Subcutaneous abdominal adipose tissue (tissue), 5 donors: ENCODE results near the gene TIGD1.

Experiments
- H3K27ac ChIP-seq: one replicate; pipeline ENCODE4 v1.7.0; 2013; ENCODE audit warnings: low read depth, mild to moderate bottlenecking, inconsistent platforms, low read length, moderate library complexity
- H3K27me3 ChIP-seq, 5 donors: one replicate each; pipeline ENCODE4 v1.7.0; 2013; ENCODE audit warnings: low read length in 5 of 5, inconsistent platforms in 1 of 5; ENCODE audit not compliant: control insufficient read depth in 5 of 5, insufficient read depth in 4 of 5
- H3K36me3 ChIP-seq, 5 donors: one replicate each; pipeline ENCODE4 v1.7.0; 2013; ENCODE audit warnings: low read length in 5 of 5; ENCODE audit not compliant: control insufficient read depth in 5 of 5, insufficient read depth in 5 of 5
- H3K4me1 ChIP-seq, 5 donors: one replicate each; pipeline ENCODE4 v1.7.0; 2013; ENCODE audit warnings: low read length in 5 of 5, mild to moderate bottlenecking in 3 of 5, moderate library complexity in 1 of 5; ENCODE audit not compliant: control insufficient read depth in 5 of 5, insufficient read depth in 5 of 5
- H3K4me3 ChIP-seq, 5 donors: one replicate each; pipeline ENCODE4 v1.7.0; 2013; ENCODE audit warnings: low read length in 5 of 5, low read depth in 1 of 5
- H3K9ac ChIP-seq, 5 donors: one replicate each; pipeline ENCODE4 v1.7.0; 2013; ENCODE audit warnings: low read length in 5 of 5, mild to moderate bottlenecking in 4 of 5, moderate library complexity in 3 of 5
- H3K9me3 ChIP-seq, 5 donors: one replicate each; pipeline ENCODE4 v1.7.0; 2013; ENCODE audit warnings: low read length in 5 of 5; ENCODE audit not compliant: control insufficient read depth in 5 of 5
- donor health status: healthy.
- donor health status: healthy.
- donor health status: healthy.
- donor health status: healthy.
- donor health status: healthy.

The TIGD1 gene

GRCh38 chr2:232550354-232551249, at the start of gene TIGD1, which contains the start of gene EIF4E2:
TIGD1 (minus strand) TSS chr2:232550557; CDS start chr2:232549882, 675 bp downstream.
EIF4E2 (plus strand) TSS chr2:232550689; CDS start chr2:232550725, 36 bp downstream.
- H3K4me1 ChIP-seq: peaks cover 9 to 30% (median 29%) of the 10 kb centered on the region in 5 donors

GRCh38 chr2:232598293-232598692, 47.9 kb upstream of the TIGD1 start:
- Histone ChIP-seq H3K4me3 (no peak overlapping the region), H3K9me3 (no peaks in the 10 kb centered on the region), H3K9ac (no peak overlapping the region), H3K27ac (no peak overlapping the region), H3K27me3 (no peaks in the 10 kb centered on the region), H3K4me1 (no peaks in the 10 kb centered on the region), H3K36me3 (no peaks in the 10 kb centered on the region)

More at GRCh38 chr2:232550354-232551249, at the start of gene TIGD1, which contains the start of gene EIF4E2:
- H3K27me3 ChIP-seq: no peaks in the 10 kb centered on the region
- H3K9ac ChIP-seq: peak within 1 kb of the TSS; percentile 66 to 97 (median 92)
- no peaks in the 10 kb centered on the region for H3K9me3 ChIP-seq
- peak within 1 kb of the TSS; percentile 75 to 98 (median 93) for H3K4me3 ChIP-seq
- H3K27ac ChIP-seq: peak within 1 kb of the TSS; percentile 94
- peaks cover 0 to 5% (median 3%) of the 10 kb centered on the region in 5 donors for H3K36me3 ChIP-seq

GRCh38 chr2:232597362-232598079, 47.2 kb upstream of the TIGD1 start:
- Histone ChIP-seq H3K36me3 (no peaks in the 10 kb centered on the region), H3K9me3 (no peaks in the 10 kb centered on the region), H3K27me3 (no peaks in the 10 kb centered on the region), H3K4me1 (no peaks in the 10 kb centered on the region), H3K27ac (no peak overlapping the region), H3K4me3 (no peak overlapping the region), H3K9ac (no peak overlapping the region)

- Histone ChIP-seq H3K27ac (no peak overlapping the region), H3K4me1 (peaks cover 0 to 7% (median 6%) of the 10 kb centered on the region in 5 donors), H3K36me3 (no peaks in the 10 kb centered on the region), H3K27me3 (no peaks in the 10 kb centered on the region), H3K9me3 (no peaks in the 10 kb centered on the region), H3K4me3 (no peak overlapping the region), H3K9ac (no peak overlapping the region)
Measured at GRCh38 chr2:232593982-232594381, 43.6 kb upstream of the TIGD1 start.

- Histone ChIP-seq H3K27ac (no peak overlapping the region), H3K36me3 (no peaks in the 10 kb centered on the region), H3K9me3 (no peaks in the 10 kb centered on the region), H3K27me3 (no peaks in the 10 kb centered on the region), H3K9ac (no peak overlapping the region), H3K4me3 (no peak overlapping the region), H3K4me1 (peaks cover 0 to 15% (median 11%) of the 10 kb centered on the region in 5 donors)
Measured at GRCh38 chr2:232592772-232593395, 42.5 kb upstream of the TIGD1 start.

GRCh38 chr2:232588680-232589585, 38.6 kb upstream of the TIGD1 start:
- Histone ChIP-seq H3K27me3 (no peaks in the 10 kb centered on the region), H3K4me1 (peaks cover 0 to 24% (median 21%) of the 10 kb centered on the region in 5 donors), H3K27ac (no peak overlapping the region), H3K36me3 (peaks cover 0 to 5% (median 2%) of the 10 kb centered on the region in 5 donors), H3K9ac (peak overlapping the region in 1 of 5 donors; percentile 20), H3K4me3 (no peak overlapping the region), H3K9me3 (peaks cover 0 to 5% (median 0%) of the 10 kb centered on the region in 5 donors)

GRCh38 chr2:232588031-232588430, 37.7 kb upstream of the TIGD1 start:
- no peak overlapping the region for H3K4me3 ChIP-seq
- peaks cover 0 to 24% (median 21%) of the 10 kb centered on the region in 5 donors for H3K4me1 ChIP-seq
- no peak overlapping the region for H3K27ac ChIP-seq
- no peak overlapping the region for H3K9ac ChIP-seq
- peaks cover 0 to 11% (median 6%) of the 10 kb centered on the region in 5 donors for H3K36me3 ChIP-seq
- H3K27me3 ChIP-seq: no peaks in the 10 kb centered on the region
- H3K9me3 ChIP-seq: peaks cover 0 to 6% (median 0%) of the 10 kb centered on the region in 5 donors

- Histone ChIP-seq H3K4me1 (peaks cover 0 to 24% (median 21%) of the 10 kb centered on the region in 5 donors), H3K27ac (no peak overlapping the region), H3K9me3 (peaks cover 0 to 6% (median 0%) of the 10 kb centered on the region in 5 donors), H3K27me3 (no peaks in the 10 kb centered on the region), H3K4me3 (no peak overlapping the region), H3K36me3 (peaks cover 0 to 16% (median 8%) of the 10 kb centered on the region in 5 donors), H3K9ac (no peak overlapping the region)
Measured at GRCh38 chr2:232587512-232587911, 37.2 kb upstream of the TIGD1 start.

GRCh38 chr2:232586943-232587505, 36.7 kb upstream of the TIGD1 start:
- Histone ChIP-seq H3K9ac (no peak overlapping the region), H3K4me3 (no peak overlapping the region), H3K27me3 (no peaks in the 10 kb centered on the region), H3K9me3 (peaks cover 0 to 6% (median 0%) of the 10 kb centered on the region in 5 donors), H3K27ac (no peak overlapping the region), H3K36me3 (peaks cover 2 to 19% (median 13%) of the 10 kb centered on the region in 5 donors), H3K4me1 (peaks cover 0 to 24% (median 21%) of the 10 kb centered on the region in 5 donors)
